Testis (tissue), 2 donors: ENCODE measurements around the gene HAAO.

Experiments
- CTCF ChIP-seq, 3 experiments: fragments of 450-650 bp in 2 of 3; fragments of 200-600 bp in 1 of 3; sonication (generic) in 1 of 3; IDR thresholded peaks; one replicate each; pipeline ENCODE4 v1.5.1; 2016 to 2019; ENCODE audit warnings: antibody characterized with exemption in 3 of 3, mild to moderate bottlenecking in 2 of 3, moderate library complexity in 1 of 3
- POLR2A ChIP-seq: fragments of 450-650 bp; IDR thresholded peaks from one replicate; pipeline ENCODE4 v1.6.1; 2017; ENCODE audit warnings: antibody characterized with exemption, mild to moderate bottlenecking, moderate library complexity

GRCh38 chr2:42826231-42826630 is 33.8 kb upstream of the HAAO start:
- no peak for TF ChIP-seq CTCF (IDR thresholded peaks at IDR 0.05)
- TF ChIP-seq POLR2A, result no peak
